NCI-H774 (cell line): ENCODE data around the gene PTPN4.

Experiments
- DNase-seq: peaks from one replicate; lab custom pipeline; 2025; lab: John Stamatoyannopoulos, UW

PTPN4 gene

GRCh38 chr2:119734047-119734446 lies 25.7 kb upstream of the PTPN4 start:
- peak; percentile 29 for DNase-seq

- DNase-seq = no peak
These were observed 24.2 kb upstream of the PTPN4 start for GRCh38 chr2:119735565-119735964.

DNA sequence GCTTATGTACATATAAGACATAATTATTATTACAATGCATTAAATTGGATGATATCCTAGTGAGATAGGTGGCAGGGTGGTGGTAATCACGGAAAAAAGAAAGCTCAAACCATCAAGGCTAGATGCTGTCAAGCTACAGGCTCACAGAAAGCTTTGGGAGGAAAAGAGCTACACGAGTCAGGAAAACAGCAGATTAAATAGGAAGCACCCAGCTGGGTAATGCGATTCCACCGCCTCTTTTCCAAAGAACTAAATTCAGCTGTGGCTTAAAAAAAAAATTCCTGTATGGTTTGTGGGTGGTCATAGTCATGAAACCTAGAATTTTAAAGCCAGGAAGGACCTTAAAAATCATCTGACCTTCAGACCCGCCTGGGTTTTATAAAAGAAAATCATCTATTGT lies 23.7 kb upstream of the PTPN4 start:
- DNase-seq = no peak

GRCh38 chr2:119739580-119740255 lies 20.0 kb upstream of the PTPN4 start:
- DNase-seq = no peak

GRCh38 chr2:119741001-119741400 lies 18.7 kb upstream of the PTPN4 start:
- no peak for DNase-seq

- no peak for DNase-seq
These were observed 17.9 kb upstream of the PTPN4 start for GRCh38 chr2:119741868-119742267.

- DNase-seq = peak; percentile 69
These were observed 15.3 kb upstream of the PTPN4 start for GRCh38 chr2:119744335-119744939.

DNA sequence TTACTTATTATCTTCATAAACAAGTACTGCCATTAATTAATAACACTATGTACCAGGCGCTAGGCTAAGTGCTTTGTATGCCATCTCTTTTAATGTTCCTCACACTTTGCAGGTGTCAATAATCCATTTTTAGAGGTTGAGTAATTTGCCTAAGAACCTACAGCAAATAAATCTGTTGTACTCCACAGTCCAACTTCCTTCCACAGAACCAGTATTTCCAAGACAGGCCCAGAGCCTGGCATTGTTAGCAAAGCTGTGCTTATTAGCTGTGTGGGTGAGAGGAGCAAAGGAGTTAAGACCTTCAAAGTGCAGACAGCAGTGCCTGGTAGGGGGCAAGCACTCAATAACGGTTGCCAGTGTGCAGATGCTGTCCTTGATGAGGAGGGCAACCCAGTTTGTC lies 14.2 kb upstream of the PTPN4 start:
- no peak for DNase-seq

DNA sequence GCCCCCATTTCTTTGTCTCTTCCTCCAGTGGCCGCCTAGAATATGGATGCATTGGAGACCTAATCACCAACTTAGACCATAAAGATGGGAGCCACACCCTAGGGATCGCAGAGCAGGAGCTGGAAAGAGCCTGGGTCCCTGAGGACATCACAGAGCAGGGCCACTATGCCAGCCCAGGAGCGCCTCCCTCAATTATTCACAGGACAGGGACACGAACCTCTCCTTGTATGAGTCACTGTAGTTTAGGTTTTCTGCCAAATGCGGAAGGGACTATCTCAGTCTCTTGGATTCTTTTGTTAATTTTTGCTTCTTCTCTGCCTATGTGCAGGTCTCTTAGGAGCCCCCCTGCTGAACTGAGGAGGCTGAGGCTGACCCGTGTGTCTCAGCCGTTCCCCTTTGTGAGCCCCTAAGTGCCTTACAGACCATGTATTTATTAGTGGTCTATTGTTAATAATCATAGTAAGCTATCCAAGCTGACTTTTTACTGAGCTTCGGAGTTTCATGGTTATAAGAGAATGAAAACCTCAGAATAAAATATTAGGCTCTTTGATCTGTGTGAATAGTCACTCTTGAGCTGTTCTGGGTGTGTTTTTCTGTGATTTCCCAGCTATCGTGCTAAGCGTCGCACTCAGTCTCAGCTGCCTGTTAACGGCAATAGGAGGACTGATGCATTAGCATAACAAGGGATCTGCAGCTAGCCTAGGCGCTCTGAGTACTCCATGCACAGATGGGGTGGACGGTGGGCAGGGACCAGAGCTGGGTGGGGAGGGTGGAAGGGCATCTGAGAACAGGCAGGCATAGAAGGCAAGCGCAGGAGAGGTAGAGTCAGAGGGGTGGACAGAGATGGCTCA lies 12.7 kb upstream of the PTPN4 start:
- DNase-seq = no peak

- no peak for DNase-seq
These were observed 11.6 kb upstream of the PTPN4 start for GRCh38 chr2:119748135-119748534.

DNA sequence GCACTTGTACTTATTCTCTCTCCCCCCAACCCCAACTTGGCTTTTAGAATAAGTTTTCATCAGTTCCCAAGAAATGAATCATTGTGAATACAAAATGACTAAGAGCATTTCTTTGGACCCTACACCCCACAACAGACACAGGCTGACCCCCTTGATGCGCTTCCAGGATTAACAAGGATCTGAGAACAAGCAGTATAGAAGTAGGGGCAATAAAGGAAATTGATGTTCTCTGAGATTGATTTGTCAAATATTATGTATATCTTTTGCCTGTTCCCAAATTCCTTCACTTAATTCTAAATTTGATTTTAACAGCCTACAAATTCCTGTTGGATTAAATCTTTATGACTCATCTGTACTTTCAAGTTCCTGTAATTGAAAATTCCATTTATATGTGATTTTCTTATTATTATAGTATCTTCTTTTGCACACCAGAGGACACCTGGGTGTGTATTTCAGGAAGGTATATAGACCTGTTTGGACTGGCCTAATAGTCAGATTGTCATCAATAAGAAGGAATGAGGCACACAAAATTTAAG lies 10.2 kb upstream of the PTPN4 start:
- no peak for DNase-seq

DNA sequence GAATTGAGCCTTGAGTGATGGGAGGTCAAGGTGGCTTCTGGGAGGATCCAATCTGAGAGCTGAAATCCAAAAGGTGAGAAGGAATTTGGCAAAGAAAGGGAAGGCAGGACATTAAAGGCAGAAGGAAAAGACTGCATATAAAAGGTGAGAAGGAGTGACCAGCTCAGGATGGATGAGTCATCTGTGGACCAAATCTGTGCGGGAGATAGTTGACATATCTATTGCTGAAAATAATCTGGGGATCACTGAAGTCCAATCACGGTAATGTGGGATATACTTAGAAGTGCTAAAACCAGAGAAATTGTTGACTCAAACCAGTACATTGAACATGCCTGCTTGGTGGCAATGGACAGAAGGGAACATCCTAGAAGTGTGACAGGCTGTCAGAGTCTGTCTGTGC lies 8.0 kb upstream of the PTPN4 start:
- no peak for DNase-seq

- DNase-seq = peak; percentile 25
These were observed 6.4 kb upstream of the PTPN4 start for GRCh38 chr2:119753041-119753929.

DNA sequence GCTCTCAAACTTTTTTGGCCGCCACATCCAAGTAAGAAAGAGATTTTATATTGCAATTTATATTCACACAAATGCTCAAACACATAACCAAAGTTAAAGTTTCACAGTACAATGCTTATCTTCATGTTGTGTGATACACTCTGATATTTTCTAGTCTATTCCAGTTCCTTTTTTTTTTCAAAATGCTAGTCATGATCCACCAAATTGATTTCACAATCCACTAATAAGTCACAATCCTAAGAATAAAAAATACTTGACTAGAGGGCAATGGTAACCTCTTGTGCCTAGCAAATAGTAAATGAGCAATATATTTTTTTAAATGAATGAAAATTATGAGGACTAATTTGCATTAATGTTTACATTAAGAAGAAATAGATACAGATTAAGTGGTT lies 5.8 kb upstream of the PTPN4 start:
- DNase-seq = no peak

- DNase-seq = no peak
These were observed 3.8 kb upstream of the PTPN4 start for GRCh38 chr2:119755906-119756305.

DNA sequence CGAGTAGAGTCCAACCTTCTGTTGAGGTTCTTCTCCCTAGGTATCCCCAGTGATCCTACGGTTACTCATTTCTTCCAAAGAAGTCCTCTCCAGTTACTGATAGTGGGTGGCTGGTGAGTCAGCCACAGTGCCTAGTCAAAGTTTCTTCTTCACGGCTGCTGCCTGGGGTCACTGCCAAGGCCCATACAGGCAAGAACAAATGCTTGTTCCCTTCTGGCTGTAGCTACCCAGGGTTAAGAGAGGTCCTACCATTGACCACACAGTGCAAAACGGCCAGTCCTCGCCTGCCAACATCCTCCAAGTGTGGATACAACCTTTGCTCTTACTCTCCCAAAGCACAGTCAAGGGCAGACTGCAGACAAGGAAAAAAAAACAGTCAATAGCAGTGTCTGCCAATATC lies 2.9 kb upstream of the PTPN4 start:
- no peak for DNase-seq

- DNase-seq = no peak
These were observed 756 bp upstream of the PTPN4 start for GRCh38 chr2:119758881-119759450.

DNA sequence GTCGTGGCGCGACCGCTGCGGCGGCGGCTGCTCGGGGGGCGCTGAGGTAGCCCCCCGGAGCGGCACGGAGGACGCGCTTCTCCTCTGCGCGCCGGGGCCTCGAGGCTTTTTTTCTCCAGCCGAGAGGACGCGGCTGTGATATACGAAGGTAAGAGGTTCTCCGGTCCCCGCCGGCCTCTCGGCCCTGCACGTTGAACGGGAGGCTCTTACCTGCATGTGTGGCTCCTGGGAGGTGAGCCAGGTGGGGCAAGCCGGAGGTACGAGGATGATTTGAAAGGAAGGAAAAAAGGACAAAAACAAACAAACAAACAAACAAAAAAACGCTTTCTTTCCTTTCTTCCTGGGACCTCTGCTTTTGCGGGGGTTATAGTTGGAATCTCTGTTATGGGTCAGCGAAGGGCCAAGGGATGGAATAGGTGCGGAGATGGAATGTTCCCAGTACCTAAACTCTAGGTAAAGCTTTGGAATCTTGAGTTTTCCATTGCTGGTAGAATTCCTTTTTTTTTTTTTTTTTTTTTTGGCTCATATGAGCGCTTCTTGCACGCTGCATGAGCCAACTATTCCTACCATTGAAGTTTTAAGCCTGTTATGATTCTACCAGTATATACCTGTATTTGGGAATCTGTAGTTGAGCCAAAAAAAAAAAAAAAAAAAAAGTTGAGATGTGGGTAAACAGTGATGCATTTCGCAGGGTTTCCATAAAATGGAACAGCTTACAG lies 674 bp downstream of the PTPN4 start:
- DNase-seq = no peak

DNA sequence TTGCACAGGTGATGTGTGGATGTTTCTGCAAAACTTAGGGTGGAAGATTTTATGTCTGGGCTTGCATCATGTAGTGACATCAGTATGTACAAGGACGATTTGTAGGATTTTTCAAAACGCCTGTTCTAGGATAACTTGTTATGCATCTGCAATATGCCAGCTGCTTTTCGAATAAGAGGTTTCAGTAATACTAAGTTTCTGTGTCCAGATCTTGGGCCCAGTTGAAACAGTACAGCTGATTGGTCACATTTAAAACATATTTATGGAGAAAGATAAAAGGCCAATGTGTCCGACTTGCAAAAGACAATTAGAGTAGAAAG lies 1.2 kb downstream of the PTPN4 start:
- no peak for DNase-seq

DNA sequence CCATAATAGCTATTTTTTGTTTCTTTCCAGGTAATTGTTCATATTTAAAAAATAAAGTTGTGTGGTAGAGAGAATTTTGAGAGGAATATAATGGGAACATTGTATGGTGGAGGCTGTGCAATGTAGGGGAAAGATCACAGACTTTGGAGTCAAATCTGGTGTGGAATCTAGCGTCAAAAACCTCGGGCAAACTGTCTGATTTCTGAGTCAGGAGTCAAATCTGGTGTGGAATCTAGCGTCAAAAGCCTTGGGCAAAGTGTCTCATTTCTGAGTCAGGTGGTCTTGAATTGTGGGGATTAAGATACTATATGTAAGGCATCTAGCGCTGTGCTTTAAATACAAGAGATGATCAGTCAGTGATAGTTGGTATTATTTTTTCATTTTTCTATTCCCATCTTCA lies 5.1 kb downstream of the PTPN4 start:
- no peak for DNase-seq

- no peak for DNase-seq
These were observed 5.8 kb downstream of the PTPN4 start for GRCh38 chr2:119765433-119766002.
